K562 (cell line): ENCODE results near the gene ZNF577. TPM values are rescaled to one million over a fixed set of nuclear protein-coding genes. Genes with fewer than 3 reads are reported as not detected.
A peak's percentile ranks its signal among the peaks of the same experiment; 100 is the strongest.

Experiments used
- ATF7 ChIP-seq: fragments of 450-650 bp; IDR thresholded peaks from 2 replicates; pipeline ENCODE4 v1.7.1; 2014; ENCODE audit warnings: mild to moderate bottlenecking, moderate library complexity
- CC2D1A ChIP-seq: fragments of 450-650 bp; IDR thresholded peaks from 2 replicates; pipeline ENCODE4 v1.6.1; 2017; ENCODE audit warnings: mild to moderate bottlenecking
- CEBPZ ChIP-seq: fragments of 150-350 bp; IDR thresholded peaks from 2 replicates; pipeline ENCODE4 v1.6.1; 2014; ENCODE audit warnings: low read depth, mild to moderate bottlenecking, low read length, borderline replicate concordance
- EGR1 ChIP-seq: fragments of 450-650 bp; conservative IDR thresholded peaks from 2 replicates; pipeline ENCODE4 v1.6.1; 2017; ENCODE audit warnings: mild to moderate bottlenecking
- FOXA3 ChIP-seq, 2 experiments: fragments of 450-650 bp in 1 of 2; sonication (generic) in 1 of 2; formaldehyde crosslinking; IDR thresholded peaks in 1 of 2; conservative IDR thresholded peaks in 1 of 2; 2 replicates each; pipeline versions ENCODE4 v1.4.0 to v1.8.0; 2020 to 2022; ENCODE audit warnings: mild to moderate bottlenecking in 2 of 2, missing genetic modification reagents in 1 of 2
- KDM1A ChIP-seq, 2 experiments: fragments of 450-650 bp; IDR thresholded peaks; 2 replicates each; pipeline ENCODE4 v1.6.1; 2016; ENCODE audit warnings: mild to moderate bottlenecking in 2 of 2
- MAFF ChIP-seq: IDR thresholded peaks from 2 replicates; pipeline ENCODE4 v1.6.1; 2012; ENCODE audit warnings: low read length, improper control_type of control experiment
- NBN ChIP-seq: fragments of 450-650 bp; IDR thresholded peaks from 2 replicates; pipeline ENCODE4 v1.6.1; 2016; ENCODE audit warnings: low read depth, mild to moderate bottlenecking
- PYGO2 ChIP-seq: fragments of 450-650 bp; IDR thresholded peaks from 2 replicates; pipeline ENCODE4 v1.6.1; 2016; ENCODE audit warnings: mild to moderate bottlenecking, missing genetic modification characterization, moderate library complexity, missing compliant biosample characterization
- SMARCE1 ChIP-seq: fragments of 450-650 bp; IDR thresholded peaks from 2 replicates; pipeline ENCODE4 v1.7.1; 2016; ENCODE audit warnings: mild to moderate bottlenecking
- SMC3 ChIP-seq: conservative IDR thresholded peaks from 2 replicates; pipeline ENCODE4 v1.6.1; 2011; ENCODE audit warnings: low read depth, low read length, improper control_type of control experiment; ENCODE audit not compliant: insufficient read depth
- SRSF7 ChIP-seq: fragments of 200-400 bp; formaldehyde crosslinking; optimal IDR thresholded peaks from 2 replicates; pipeline ENCODE3; 2017; ENCODE audit warnings: mild to moderate bottlenecking, low read depth, low read length
- ZBTB33 ChIP-seq: sonication (generic); formaldehyde crosslinking; IDR thresholded peaks from 2 replicates; pipeline ENCODE4 v1.8.1; 2023; ENCODE audit warnings: mild to moderate bottlenecking, missing genetic modification reagents
- ZNF175 ChIP-seq: fragments of 200-800 bp; sonication (Bioruptor generic); IDR thresholded peaks from 2 replicates; pipeline ENCODE4 v1.6.1; 2016; ENCODE audit warnings: low read depth, mild to moderate bottlenecking, missing genetic modification characterization, missing compliant biosample characterization
- ZNF274 ChIP-seq: IDR thresholded peaks from 2 replicates; pipeline ENCODE4 v1.6.1; 2011; ENCODE audit warnings: low read depth, mild to moderate bottlenecking, low read length, moderate library complexity, borderline replicate concordance
- ZNF41 ChIP-seq: fragments of 250-450 bp; sonication (Bioruptor Pico); conservative IDR thresholded peaks from 2 replicates; pipeline ENCODE4 v1.4.0; 2020; ENCODE audit warnings: mild to moderate bottlenecking
- ZNF444 ChIP-seq: fragments of 250-450 bp; sonication (Bioruptor Pico); IDR thresholded peaks from 2 replicates; pipeline ENCODE4 v1.4.0; 2020; ENCODE audit warnings: mild to moderate bottlenecking, moderate library complexity
- ZNF592 ChIP-seq: fragments of 450-650 bp; IDR thresholded peaks from 2 replicates; pipeline ENCODE4 v1.6.1; 2017; ENCODE audit warnings: antibody characterized with exemption, mild to moderate bottlenecking
- ZNF830 ChIP-seq: fragments of 250-450 bp; sonication (Bioruptor Pico); IDR thresholded peaks from 2 replicates; pipeline ENCODE4 v1.5.0; 2021; ENCODE audit warnings: mild to moderate bottlenecking
- polyA plus RNA-seq, 8 experiments: library from polyadenylated mRNA; depleted of rRNA in 4 of 8; stranded (reverse) in 5 of 8; unstranded in 3 of 8; fragments of >200 nt; fragmentation: Nextera tagmentation in 2 of 8; fragmentation: Illumina TruSeq in 1 of 8; extraction: Ambion mirVana in 2 of 8; extraction: Trizol in 1 of 8; gene quantifications; 2 replicates each; pipeline versions ENCODE4 v1.2.1 to v1.2.3, GENCODE V29; 2011 to 2014; ENCODE audit warnings: inconsistent platforms in 1 of 8, missing spikeins in 1 of 8
- total RNA-seq, 7 experiments: library from RNA; depleted of rRNA in 6 of 7; stranded (reverse); fragments of >200 nt in 6 of 7; fragmentation: Illumina TruSeq in 2 of 7; extraction: Trizol in 2 of 7; gene quantifications; 2 replicates each; pipeline versions ENCODE4 v1.2.1 to v1.2.3, GENCODE V29; 2011 to 2021; ENCODE audit warnings: low replicate concordance in 1 of 7

Gene ZNF577
- total and polyA plus RNA-seq, 9 of the 15 experiments (the other 6 are each of a cell fraction or from before 2014, with no cell fraction given): 1.3 to 12.7 (median 7.0) TPM

- TF ChIP-seq ZBTB33 (CRISPR knock-in tag): no peak
- TF ChIP-seq NBN: peak; percentile 56; the same call in 1 of the 2 replicates
- TF ChIP-seq MAFF: no peak
- TF ChIP-seq CEBPZ: no peak
- TF ChIP-seq SRSF7: no peak
- no peak for TF ChIP-seq ZNF444 (CRISPR knock-in tag)
- TF ChIP-seq FOXA3 (CRISPR knock-in tag; conservative IDR thresholded peaks at IDR 0.05 in 1 of 2, IDR thresholded peaks at IDR 0.05 in 1 of 2): no peak
- TF ChIP-seq PYGO2 (tag): no peak
- no peak for TF ChIP-seq ZNF592
- peak; percentile 66; the same call in 1 of the 2 replicates for TF ChIP-seq SMARCE1
- no peak for TF ChIP-seq ZNF41 (CRISPR knock-in tag)
- TF ChIP-seq KDM1A (IDR thresholded peaks at IDR 0.05): no peak
- peak; percentile 17; the same call in 1 of the 2 replicates for TF ChIP-seq EGR1
- TF ChIP-seq ZNF175: peak; percentile 82; the same call in 1 of the 2 replicates
- no peak for TF ChIP-seq SMC3
- no peak for TF ChIP-seq ZNF274
- TF ChIP-seq ZNF830 (CRISPR knock-in tag): no peak
- TF ChIP-seq ATF7: peak; percentile 51
- peak; percentile 47; the same call in 1 of the 2 replicates for TF ChIP-seq CC2D1A
Measured at GRCh38 chr19:51904331-51905165, 16.8 kb upstream of the ZNF577 start, which contains the start of gene ZNF649 (continued).
